Trophoblast cell (in vitro differentiated cells and primary cell): ENCODE data around the gene DEPDC5.
A peak's percentile ranks its signal among the peaks of the same experiment; 100 is the strongest.

Source experiments
- DNase-seq, 2 donors: peaks; one replicate each; pipeline ENCODE4 v3.0.0-alpha.2; 2016
- H2AFZ ChIP-seq: 2 replicates; pipeline ENCODE4 v1.6.1; 2013; ENCODE audit warnings: low read length, moderate library complexity, mild to moderate bottlenecking; ENCODE audit not compliant: insufficient read depth, poor library complexity
- H2AK5ac ChIP-seq: 2 replicates; pipeline ENCODE4 v1.6.1; 2013; ENCODE audit warnings: mild to moderate bottlenecking, low read length
- H2BK120ac ChIP-seq: 2 replicates; pipeline ENCODE4 v1.6.1; 2013; ENCODE audit warnings: low read length, mild to moderate bottlenecking, moderate library complexity; ENCODE audit not compliant: insufficient read depth, poor library complexity
- H2BK12ac ChIP-seq: 2 replicates; pipeline ENCODE4 v1.6.1; 2013; ENCODE audit warnings: mild to moderate bottlenecking, low read length, moderate library complexity
- H2BK5ac ChIP-seq: 2 replicates; pipeline ENCODE4 v1.6.1; 2013; ENCODE audit warnings: low read length, low read depth, moderate library complexity, mild to moderate bottlenecking; ENCODE audit not compliant: poor library complexity
- H3K14ac ChIP-seq: 2 replicates; pipeline ENCODE4 v1.6.1; 2013; ENCODE audit warnings: mild to moderate bottlenecking, low read length
- H3K18ac ChIP-seq: 2 replicates; pipeline ENCODE4 v1.6.1; 2013; ENCODE audit warnings: mild to moderate bottlenecking, low read length
- H3K23ac ChIP-seq: 2 replicates; pipeline ENCODE4 v1.6.1; 2013; ENCODE audit warnings: low read length
- H3K27ac ChIP-seq: 2 replicates; pipeline ENCODE4 v1.5.1; 2013; ENCODE audit warnings: low read depth, mild to moderate bottlenecking, inconsistent platforms, low read length, moderate library complexity
- H3K27me3 ChIP-seq: 2 replicates; pipeline ENCODE4 v1.6.1; 2013; ENCODE audit warnings: inconsistent platforms, mild to moderate bottlenecking, low read length, moderate library complexity; ENCODE audit not compliant: insufficient read depth
- H3K36me3 ChIP-seq, 2 experiments: 1 replicate in 1 of 2; 2 replicates in 1 of 2; pipeline ENCODE4 v1.6.1; 2013; ENCODE audit warnings: low read length in 2 of 2, mild to moderate bottlenecking in 2 of 2, moderate library complexity in 1 of 2; ENCODE audit not compliant: insufficient read depth in 2 of 2, control insufficient read depth in 1 of 2
- H3K4ac ChIP-seq: 2 replicates; pipeline ENCODE4 v1.6.1; 2013; ENCODE audit warnings: low read depth, mild to moderate bottlenecking, low read length, moderate library complexity
- H3K4me1 ChIP-seq, 2 experiments: 1 replicate in 1 of 2; 2 replicates in 1 of 2; pipeline ENCODE4 v1.6.1; 2013; ENCODE audit warnings: low read length in 2 of 2, mild to moderate bottlenecking in 2 of 2, moderate library complexity in 1 of 2; ENCODE audit not compliant: insufficient read depth in 2 of 2, control insufficient read depth in 1 of 2
- H3K4me2 ChIP-seq: 2 replicates; pipeline ENCODE4 v1.6.1; 2013; ENCODE audit warnings: inconsistent platforms, mild to moderate bottlenecking, low read length, moderate library complexity
- H3K4me3 ChIP-seq: 2 replicates; pipeline ENCODE4 v1.5.1; 2013; ENCODE audit warnings: mild to moderate bottlenecking, low read depth, low read length, inconsistent platforms
- H3K79me1 ChIP-seq: one replicate; pipeline ENCODE4 v1.6.1; 2013; ENCODE audit warnings: low read length
- H3K79me2 ChIP-seq: 2 replicates; pipeline ENCODE4 v1.6.1; 2013; ENCODE audit warnings: low read length, mild to moderate bottlenecking; ENCODE audit not compliant: control insufficient read depth, insufficient read depth, poor library complexity
- H3K9ac ChIP-seq: 2 replicates; pipeline ENCODE4 v1.6.1; 2013; ENCODE audit warnings: mild to moderate bottlenecking, low read length
- H3K9me3 ChIP-seq: 2 replicates; pipeline ENCODE4 v1.6.1; 2013; ENCODE audit warnings: low read depth, mild to moderate bottlenecking, control low read depth, inconsistent platforms, low read length; ENCODE audit not compliant: insufficient read depth
- H4K12ac ChIP-seq: 2 replicates; pipeline ENCODE4 v1.6.1; 2013; ENCODE audit warnings: low read depth, mild to moderate bottlenecking, low read length, moderate library complexity
- H4K8ac ChIP-seq: 2 replicates; pipeline ENCODE4 v1.6.1; 2013; ENCODE audit warnings: low read depth, mild to moderate bottlenecking, low read length, moderate library complexity
- H4K91ac ChIP-seq: one replicate; pipeline ENCODE4 v1.6.1; 2013; ENCODE audit warnings: low read depth, mild to moderate bottlenecking, low read length, moderate library complexity
- WGBS: extraction: QIAGEN DNeasy Blood & Tissue Kit; methylation state at CpG from one replicate; pipeline ENCODE4 v1.1.7; 2013; ENCODE audit warnings: missing lambda C conversion rate; ENCODE audit not compliant: insufficient read length, insufficient coverage; ENCODE audit errors: extremely low coverage; 5-methylcytosine and 5-hydroxymethylcytosine counted together

The DEPDC5 gene

DNA sequence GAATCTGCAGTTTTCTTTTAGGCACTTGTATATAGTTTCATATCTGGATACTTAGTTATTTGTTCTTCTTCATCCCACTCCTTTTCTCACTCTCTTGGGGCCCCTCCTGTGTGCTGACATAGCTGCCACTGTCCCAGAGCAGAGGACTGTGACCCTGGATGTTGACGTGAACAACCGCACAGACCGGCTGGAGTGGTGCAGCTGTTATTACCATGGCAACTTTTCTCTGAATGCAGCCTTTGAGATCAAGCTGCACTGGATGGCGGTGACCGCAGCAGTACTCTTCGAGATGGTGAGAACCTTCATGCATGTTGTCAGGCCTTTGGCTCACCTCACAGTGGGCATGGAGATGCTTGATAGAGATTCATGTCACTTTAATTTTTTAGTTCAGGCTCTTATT is 139.6 kb downstream of the DEPDC5 start:
- WGBS = no CpG with 5 or more reads among the region's 6 CpGs
- no peaks in the 10 kb centered on the region for H3K9me3 ChIP-seq
- no peak overlapping the region for H3K18ac ChIP-seq
- no peak overlapping the region for H4K8ac ChIP-seq
- DNase-seq = no peak
- H2BK120ac ChIP-seq = no peak overlapping the region
- no peak overlapping the region for H4K91ac ChIP-seq
- no peak overlapping the region for H3K9ac ChIP-seq
- H3K4me1 ChIP-seq = no peaks in the 10 kb centered on the region
- no peak overlapping the region for H3K27ac ChIP-seq
- no peak overlapping the region for H2BK12ac ChIP-seq
- no peak overlapping the region for H3K23ac ChIP-seq
- H2AK5ac ChIP-seq = no peak overlapping the region
- H3K36me3 ChIP-seq = peaks cover 5 to 9% of the 10 kb centered on the region in 2 experiments
- no peak overlapping the region for H2BK5ac ChIP-seq
- no peak overlapping the region for H3K14ac ChIP-seq
- no peak overlapping the region for H3K4me2 ChIP-seq
- no peak overlapping the region for H4K12ac ChIP-seq
- H3K27me3 ChIP-seq = no peaks in the 10 kb centered on the region
- no peak overlapping the region for H3K4ac ChIP-seq
- H3K4me3 ChIP-seq = no peak overlapping the region
- no peak overlapping the region for H2AFZ ChIP-seq
- H3K79me2 ChIP-seq = no peaks in the 10 kb centered on the region
- no peaks in the 10 kb centered on the region for H3K79me1 ChIP-seq

DNA sequence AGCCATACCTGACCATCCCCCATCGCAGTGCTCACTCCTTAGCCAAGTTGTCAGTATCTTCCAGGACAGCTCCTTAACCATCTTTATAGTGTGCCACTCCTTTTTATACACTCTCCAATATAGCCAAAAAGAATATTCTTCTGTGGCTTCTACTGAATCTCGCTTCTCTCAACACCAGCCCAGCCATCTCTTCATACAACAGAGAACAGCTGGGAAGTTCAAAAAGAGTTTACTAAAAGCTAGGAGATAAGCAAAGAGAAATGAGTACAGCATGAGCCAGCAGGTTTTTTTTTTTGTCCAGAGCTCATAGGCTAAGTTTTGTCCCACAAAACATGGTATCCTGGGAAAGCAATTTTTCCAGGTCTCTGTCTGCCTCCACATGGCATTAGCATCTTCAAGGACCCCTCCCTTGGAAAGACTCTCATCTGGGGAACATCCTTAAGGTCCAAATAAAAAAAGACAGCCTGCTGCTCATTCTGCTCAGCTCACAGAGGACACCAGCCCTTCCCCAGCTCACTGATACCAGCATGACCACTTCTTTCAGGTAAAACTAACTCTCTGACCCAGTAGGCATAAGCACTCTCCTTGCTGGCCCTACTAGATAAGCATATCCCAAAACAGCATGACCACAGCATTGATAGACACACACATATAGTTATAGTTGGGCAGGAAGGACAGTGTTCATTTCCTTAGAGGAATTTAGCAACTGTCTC is 141.7 kb downstream of the DEPDC5 start:
- Histone ChIP-seq H3K23ac (no peak overlapping the region), H3K79me2 (no peaks in the 10 kb centered on the region), H3K4me2 (no peak overlapping the region), H3K4ac (no peak overlapping the region), H3K9ac (no peak overlapping the region), H3K27me3 (no peaks in the 10 kb centered on the region), H2BK12ac (no peak overlapping the region), H3K4me3 (no peak overlapping the region), H3K36me3 (peaks cover 3 to 9% of the 10 kb centered on the region in 2 experiments), H3K79me1 (no peaks in the 10 kb centered on the region), H2AFZ (no peak overlapping the region), H3K14ac (no peak overlapping the region), H2AK5ac (no peak overlapping the region), H3K4me1 (no peaks in the 10 kb centered on the region), H2BK5ac (no peak overlapping the region), H3K18ac (no peak overlapping the region), H4K12ac (no peak overlapping the region), H4K91ac (no peak overlapping the region), H4K8ac (no peak overlapping the region), H3K27ac (no peak overlapping the region), H3K9me3 (no peaks in the 10 kb centered on the region), H2BK120ac (no peak overlapping the region)
- WGBS = no CpG with 5 or more reads among the region's 2 CpGs
- DNase-seq = no peak

- no peak overlapping the region for H2BK120ac ChIP-seq
- no peaks in the 10 kb centered on the region for H3K27me3 ChIP-seq
- DNase-seq = no peak
- H3K27ac ChIP-seq = no peak overlapping the region
- peaks cover 3 to 9% of the 10 kb centered on the region in 2 experiments for H3K36me3 ChIP-seq
- no peak overlapping the region for H2AK5ac ChIP-seq
- no peaks in the 10 kb centered on the region for H3K79me1 ChIP-seq
- H4K8ac ChIP-seq = no peak overlapping the region
- H3K18ac ChIP-seq = no peak overlapping the region
- no peak overlapping the region for H3K23ac ChIP-seq
- no peaks in the 10 kb centered on the region for H3K79me2 ChIP-seq
- no peaks in the 10 kb centered on the region for H3K9me3 ChIP-seq
- H4K91ac ChIP-seq = no peak overlapping the region
- WGBS = no CpG with 5 or more reads among the region's 1 CpG
- no peaks in the 10 kb centered on the region for H3K4me1 ChIP-seq
- no peak overlapping the region for H2BK5ac ChIP-seq
- no peak overlapping the region for H3K4ac ChIP-seq
- H3K4me3 ChIP-seq = no peak overlapping the region
- H4K12ac ChIP-seq = no peak overlapping the region
- no peak overlapping the region for H3K14ac ChIP-seq
- H2AFZ ChIP-seq = no peak overlapping the region
- H2BK12ac ChIP-seq = no peak overlapping the region
- no peak overlapping the region for H3K4me2 ChIP-seq
- H3K9ac ChIP-seq = no peak overlapping the region
These were observed 142.7 kb downstream of the DEPDC5 start for GRCh38 chr22:31896472-31896871.

GRCh38 chr22:31897842-31898805 is 144.3 kb downstream of the DEPDC5 start:
- no CpG with 5 or more reads among the region's 16 CpGs for WGBS
- Histone ChIP-seq H4K8ac (no peak overlapping the region), H3K23ac (no peak overlapping the region), H3K4me1 (no peaks in the 10 kb centered on the region), H4K12ac (no peak overlapping the region), H3K27ac (no peak overlapping the region), H2AFZ (no peak overlapping the region), H4K91ac (no peak overlapping the region), H3K27me3 (no peaks in the 10 kb centered on the region), H3K9ac (no peak overlapping the region), H3K4me3 (no peak overlapping the region), H3K9me3 (no peaks in the 10 kb centered on the region), H3K79me2 (no peaks in the 10 kb centered on the region), H3K79me1 (no peaks in the 10 kb centered on the region), H3K36me3 (peaks cover 10 to 18% of the 10 kb centered on the region in 2 experiments), H3K14ac (no peak overlapping the region), H3K18ac (no peak overlapping the region), H2BK12ac (no peak overlapping the region), H3K4ac (no peak overlapping the region), H2BK5ac (no peak overlapping the region), H3K4me2 (no peak overlapping the region), H2AK5ac (no peak overlapping the region), H2BK120ac (peak overlapping the region; percentile 5)
- DNase-seq = peak in 1 of 2 donors; percentile 29
